ENCODE results near the gene BCL7A.

BCL7A gene

DNA sequence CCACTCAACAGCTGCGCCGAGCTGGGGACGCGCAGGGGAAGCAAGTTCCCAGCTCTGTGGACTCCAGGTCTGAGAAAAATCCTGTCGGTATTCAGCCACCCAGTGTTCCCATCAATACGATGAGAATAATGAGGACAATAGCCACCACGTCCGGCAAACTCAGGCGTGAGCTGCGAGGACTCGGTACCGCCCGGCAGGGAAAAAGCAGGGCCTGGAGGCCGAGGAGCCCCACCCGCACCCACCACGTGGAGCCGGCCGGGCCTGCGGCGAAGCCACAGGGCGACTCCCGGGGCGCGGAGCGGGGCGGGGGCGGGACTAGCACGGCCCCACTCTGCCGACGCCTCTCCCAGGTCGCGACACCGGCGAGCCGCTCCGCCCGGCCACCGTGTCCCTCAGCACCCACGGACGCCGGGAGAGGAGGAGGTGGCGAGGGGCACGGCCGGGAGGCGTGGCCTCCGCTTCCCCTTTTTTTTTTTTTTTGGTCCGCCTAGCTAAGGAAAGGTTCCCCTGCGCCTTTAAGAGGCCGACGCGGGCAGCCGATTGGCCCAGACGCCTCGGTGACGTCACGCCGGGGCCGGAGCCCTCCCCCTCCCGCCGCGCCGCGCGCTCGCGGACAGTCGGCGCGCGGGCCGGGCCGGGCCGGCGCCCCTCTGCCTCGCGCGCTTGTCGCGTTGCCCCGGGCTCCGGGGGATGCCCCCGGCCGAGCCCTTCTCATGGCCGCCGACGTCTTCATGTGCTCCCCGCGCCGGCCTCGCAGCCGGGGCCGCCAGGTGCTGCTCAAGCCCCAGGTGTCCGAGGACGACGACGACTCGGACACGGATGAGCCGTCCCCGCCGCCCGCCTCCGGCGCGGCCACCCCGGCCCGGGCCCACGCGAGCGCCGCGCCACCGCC, 56.7 kb downstream of the BCL7A start, which contains the start of gene MLXIP:
TSS of gene MLXIP (plus strand) at position 616 of the 892 bp plus-strand sequence. CDS start at position 714, 98 bp downstream.
- peak; percentile 95 for DNase-seq (ENCODE audit: low spot score)

DNA sequence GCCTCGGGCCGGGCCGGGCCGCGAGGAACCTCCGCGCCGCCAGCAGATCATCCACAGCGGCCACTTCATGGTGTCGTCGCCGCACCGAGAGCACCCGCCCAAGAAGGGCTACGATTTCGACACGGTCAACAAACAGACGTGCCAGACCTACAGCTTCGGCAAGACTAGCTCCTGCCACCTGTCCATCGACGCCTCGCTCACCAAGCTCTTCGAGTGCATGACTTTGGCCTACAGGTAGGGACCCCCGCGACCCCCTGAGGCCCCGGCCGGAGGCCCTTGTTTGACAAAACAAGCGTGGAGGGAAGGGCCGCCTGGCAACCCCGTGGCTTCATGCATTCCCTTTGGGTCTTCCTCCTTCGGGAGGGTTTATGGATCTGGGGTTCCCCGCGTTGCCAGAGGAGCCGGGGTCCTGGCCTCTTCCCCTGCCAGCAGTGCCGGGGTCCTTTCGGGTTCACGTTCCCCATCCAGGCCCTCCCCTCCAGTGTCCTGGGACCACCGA, 57.4 kb downstream of the BCL7A start:
- DNase-seq (ENCODE audit: low spot score): no peak

DNA sequence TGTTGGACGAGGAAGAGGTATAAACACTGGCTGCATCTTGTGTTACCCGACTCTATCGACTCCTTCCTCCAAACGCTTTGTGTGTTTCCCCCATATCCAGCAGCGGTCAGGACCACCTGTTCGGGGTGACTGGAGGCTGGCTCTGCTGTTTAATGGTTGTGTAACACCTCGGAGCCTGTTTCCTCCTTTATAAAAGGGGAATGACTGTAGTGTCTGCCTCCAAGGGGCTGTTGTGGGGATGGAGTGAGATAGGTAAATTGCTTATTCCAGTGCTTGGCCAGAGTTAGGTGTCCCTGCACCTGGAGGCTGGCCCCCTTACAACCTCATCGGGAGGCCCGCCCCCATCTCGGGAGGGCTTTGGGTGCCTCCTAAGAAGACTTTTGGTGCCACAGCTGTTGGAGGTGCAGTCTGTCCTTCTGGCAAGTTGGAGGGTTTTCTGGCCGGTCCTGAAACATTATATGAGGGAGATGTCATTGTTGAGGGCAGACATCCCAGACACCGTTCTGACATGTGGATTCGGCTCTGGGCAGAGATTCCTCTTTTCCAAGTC, 57.9 kb downstream of the BCL7A start:
- DNase-seq (ENCODE audit: low spot score): no peak

DNA sequence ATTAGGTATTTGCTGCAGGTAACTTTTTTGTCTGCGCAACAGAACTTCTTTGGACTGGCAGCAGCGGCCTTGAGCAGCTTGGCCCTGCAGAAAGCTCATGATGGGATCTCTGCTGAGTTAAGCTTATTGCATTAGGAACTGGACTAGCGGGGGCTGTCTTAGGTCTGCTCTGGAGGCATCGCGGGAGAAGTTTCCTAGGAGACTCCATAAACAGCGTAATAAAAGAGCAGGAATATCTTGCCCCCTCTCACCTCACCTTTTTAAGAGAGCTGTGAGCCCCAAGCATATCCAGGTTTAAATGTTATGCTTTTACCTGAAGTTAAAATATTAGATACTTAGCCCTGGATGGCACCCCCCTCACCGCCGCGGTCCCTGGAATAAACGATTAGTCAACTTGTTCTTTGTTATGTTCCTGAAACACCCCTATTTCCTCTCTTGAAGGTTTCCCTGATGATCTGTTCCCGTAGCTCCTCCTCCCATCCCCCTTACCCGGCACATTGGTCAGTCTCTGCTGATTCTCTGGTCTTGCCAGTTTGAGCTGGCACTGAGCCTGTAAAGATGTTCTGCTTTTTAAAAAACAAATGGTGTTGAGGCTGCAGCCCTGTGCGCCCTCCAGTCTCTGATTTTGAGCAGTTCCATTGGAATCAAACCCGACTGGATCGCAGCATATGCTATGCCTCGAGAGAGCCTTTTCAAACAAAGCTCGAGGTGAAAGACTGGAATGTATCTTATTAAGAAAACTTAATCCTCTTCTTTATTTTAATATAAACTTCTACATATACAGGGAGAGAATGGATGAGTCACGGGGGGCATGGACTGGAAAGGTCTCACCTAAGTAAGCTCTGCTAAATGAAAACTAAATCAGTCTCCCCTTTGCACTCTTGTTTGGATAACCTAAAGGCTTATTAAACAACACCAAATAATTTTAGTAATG, 58.7 kb downstream of the BCL7A start:
- DNase-seq (ENCODE audit: low spot score): no peak

DNA sequence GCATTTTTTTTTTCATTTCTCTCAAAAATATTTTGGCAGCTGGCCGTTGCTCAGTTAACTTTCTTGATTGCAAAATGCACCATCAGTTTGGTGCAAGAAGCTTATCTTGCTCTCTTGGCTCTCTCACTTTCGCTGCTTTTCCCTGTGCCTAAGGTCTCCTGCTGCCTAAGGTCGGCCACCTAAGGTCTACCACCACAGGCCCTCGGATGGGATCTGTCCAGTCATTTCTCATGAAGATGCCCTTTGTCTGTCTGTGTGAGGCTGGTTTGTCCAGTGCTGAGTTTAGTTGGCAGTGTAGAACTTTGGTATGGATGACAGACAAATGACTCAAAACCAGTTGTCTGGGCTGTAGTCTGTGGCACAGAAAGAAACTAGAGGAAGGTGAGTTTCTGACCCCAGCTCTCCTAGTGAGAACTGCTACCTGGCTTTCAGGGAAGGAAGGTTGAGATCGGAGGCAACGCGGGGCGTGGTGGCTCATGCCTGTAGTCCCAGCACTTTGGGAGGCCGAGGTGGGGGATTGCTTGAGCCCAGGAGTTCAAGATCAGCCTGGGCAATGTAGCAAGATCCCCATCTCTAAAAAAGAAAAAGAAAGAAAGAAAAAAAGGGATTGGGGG, 59.5 kb downstream of the BCL7A start:
- DNase-seq (ENCODE audit: low spot score): no peak

DNA sequence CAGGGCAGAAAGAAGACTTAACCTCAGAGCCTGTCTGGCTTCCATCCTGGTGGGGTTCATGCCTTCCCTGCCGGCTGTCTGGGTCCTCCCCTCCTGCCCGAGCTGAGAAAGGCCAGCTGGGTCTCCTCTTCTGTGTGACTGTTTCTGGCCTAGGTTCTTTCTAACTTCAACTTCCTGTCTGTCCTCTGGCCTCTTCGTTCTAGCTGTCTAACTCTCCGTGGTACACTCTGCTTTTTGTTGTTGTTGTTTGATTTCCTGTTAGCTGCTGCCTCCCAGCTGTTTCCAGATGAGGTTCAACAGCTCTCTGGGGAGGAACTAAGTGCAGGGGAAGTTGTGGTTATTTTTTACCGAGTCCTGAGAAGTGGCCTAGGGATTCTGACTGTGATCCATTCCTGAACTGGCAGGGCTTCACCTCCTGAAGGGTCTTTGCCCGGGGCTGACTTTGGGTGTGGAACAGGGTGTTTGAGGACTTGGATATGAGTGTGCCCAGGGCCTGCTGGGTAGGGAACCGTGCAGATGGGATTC, 60.1 kb downstream of the BCL7A start:
- no peak for DNase-seq (ENCODE audit: low spot score)

DNA sequence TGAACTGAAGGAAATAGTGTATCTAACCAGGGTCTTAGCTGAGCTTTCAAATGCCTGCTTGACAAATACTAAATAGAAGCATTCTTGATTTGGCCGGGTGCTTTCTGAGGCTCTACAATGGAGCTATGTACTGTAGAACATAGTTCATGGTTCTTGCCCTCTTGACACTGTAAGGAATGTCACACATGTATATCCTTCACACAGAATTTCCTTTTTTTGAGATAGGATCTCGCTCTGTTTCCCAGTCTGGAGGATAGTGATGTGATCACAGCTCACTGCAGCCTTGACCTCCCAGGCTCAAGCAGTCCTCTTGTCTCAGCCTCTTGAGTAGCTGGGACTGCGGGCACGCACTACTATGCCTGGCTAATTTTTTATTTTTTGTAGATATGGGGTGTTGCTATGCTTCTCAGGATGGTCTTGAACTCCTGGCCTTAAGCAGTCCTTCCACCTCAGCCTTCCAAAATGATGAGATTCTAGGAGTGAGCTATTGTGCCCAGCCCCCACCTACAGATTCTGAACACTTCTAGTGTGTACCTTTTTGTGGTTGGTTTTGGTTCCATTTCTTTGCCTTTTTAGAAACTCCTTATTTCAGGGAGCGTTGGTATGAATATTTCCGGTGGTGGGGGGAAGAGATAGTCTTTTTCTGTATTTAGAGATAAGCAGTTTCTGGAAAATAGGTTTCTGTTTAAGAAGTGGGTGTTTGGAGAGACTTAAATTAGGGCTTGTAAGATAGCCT, 61.1 kb downstream of the BCL7A start:
- DNase-seq (ENCODE audit: low spot score): no peak

DNA sequence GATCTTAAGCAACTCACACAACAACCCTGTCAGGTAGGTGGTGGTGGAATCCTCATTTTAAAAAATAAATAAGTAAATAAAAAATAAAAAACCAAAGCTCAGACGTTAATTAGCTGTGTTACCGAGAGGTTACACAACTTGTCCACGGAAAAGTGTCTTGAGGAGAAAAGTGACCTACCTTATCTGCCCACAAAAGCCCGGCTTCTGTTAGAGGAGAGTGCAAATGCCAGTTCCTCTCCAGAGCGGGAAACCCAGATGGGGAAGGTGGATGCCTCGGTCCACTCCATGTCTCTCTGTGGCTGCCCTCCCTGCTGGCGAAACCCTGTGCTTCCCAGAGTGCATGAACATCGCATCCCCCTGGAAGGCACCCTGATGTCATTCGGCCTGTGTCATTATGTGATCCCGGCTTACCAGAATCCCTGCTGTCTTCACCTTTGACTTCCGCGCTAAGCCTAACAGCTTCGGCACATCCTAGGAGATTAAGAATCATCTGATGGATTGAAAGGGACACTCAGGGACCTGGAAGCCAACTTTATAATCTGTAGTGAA, 63.2 kb downstream of the BCL7A start:
- no peak for DNase-seq (ENCODE audit: low spot score)

DNA sequence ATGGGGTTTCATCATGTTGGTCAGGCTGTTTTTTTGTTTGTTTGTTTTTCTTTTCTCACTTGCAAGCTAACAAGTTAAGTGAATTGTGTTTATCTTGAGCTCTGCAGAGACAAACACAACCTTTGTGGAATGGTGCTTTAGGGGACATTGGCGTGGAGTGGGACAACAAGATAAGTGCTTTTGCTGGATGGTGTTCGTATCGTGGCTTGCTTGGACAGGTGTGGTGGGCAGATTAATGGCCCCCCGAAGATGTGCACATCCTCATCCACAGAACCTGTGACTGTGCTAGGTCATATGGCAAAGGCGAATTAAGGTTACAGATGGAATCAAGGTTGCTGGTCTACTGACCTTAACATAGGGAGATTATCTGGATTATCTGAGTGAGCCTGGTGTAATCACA, 63.9 kb downstream of the BCL7A start:
- DNase-seq (ENCODE audit: low spot score): no peak

DNA sequence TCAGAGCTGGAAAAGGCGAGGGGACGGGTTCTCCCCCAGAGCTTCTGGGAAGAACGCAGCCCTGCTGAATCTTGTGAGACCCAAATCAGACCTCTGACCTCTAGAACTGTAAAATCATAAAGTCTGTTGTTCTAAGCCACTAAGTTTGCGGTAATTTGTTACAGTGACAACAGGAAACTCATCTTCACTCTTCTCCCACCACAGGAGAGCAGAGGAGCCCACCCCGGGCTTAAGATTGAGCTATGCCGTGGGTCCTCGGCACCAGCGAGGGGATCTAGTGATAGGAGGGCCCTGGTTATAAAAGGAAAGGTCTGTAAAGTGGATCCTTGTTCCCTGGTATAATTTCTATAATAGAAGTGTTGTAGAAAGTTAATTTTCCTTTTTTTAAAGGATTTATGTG, 64.4 kb downstream of the BCL7A start:
- DNase-seq (ENCODE audit: low spot score): no peak

DNA sequence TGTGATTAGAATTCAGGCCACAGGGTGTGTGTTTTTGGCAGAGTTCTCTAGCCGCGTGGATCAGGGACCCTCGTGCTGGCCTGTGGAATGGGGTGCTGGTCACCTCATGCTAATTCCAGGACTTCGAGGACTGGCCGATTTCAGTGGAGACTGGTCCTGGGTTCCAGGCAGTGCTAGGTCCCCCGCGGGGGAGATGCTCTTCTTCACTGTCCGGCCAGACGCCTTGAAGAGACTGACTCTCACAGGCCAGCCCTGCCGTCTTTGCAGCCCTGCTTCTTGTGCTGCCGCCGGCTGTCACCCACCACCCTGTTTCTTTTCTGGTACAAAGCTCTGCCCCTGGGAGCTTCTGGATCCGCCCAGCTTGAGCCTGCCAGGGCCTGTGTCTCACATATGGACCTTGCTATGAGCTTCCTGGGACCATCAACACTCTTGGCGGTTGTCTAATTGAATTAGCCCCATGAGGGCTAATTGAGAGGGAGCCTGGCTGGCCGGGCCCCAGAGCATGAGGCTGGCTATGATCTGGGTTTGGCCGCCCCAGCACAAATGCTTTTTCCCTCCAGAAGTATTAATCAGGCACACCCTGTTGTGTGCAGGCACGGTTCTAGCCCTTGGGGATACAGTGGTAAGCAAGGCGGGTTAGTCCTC, 65.1 kb downstream of the BCL7A start:
- no peak for DNase-seq (ENCODE audit: low spot score)

DNA sequence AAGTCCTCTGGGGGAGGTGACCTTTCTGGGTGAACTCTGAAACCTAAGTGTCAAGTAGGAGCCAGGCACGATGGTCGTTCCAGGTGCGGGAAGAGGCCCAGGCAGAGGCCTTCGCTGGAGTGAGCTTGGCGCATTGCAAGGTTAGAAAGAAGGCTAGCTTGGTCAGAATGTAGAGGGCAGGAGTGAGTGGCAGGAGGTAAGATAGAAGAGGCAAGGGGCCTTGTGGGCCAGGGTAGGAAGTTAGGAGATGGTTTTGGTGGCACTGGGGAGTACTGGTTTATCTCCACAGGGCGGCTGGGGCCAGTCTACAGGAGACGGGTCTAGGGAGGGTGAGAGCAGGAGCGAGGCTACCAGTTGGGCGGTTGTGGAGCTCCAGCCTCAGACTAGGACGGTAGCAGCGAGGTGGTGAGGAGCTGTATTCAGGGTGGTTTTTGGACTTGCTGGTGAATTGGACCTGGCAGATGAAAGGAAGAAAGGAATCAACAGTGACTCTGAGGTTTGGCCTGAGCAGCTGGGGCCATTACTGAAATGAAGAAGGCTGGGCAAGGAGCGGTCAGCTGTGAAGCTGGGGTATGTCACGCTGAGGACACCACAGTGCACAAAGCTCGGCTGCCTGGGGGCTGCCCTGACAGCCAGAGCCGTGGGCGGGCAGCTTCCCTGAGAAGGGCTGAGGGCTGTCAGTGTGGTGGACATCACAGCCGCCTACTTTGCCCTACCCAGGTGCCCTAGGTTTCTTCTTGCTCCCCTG, 65.9 kb downstream of the BCL7A start:
- no peak for DNase-seq (ENCODE audit: low spot score)

DNA sequence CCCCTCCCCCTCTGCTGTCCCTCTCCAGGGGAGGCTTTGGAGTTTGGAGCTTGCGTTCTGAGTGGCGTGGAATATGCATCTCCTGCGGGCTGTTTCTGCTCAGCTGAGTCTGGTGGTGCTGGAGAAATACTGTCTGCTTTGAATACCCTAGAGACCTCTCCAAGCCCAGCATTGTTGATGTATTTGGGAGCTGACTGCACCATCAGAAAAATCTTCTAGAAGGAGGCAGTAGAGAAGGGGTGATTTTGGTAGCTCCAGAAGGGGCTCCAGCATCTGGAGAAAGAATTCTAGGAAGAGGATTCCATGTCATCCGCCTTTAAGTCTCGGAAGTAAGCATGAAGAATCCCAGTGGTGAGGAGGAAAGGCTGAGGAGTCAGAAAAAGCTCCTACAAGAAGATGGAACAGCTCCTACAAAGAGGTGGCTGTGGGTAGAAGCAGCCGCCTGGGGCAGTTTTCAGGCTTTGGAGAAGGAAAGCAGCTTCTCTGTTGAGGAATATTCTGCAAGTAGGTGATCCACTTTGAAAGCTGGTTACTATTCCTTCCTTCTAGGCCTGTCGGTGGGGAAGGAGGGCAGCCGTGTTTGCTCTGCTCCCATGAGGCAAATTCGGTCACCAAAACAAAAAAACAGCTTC, 66.6 kb downstream of the BCL7A start:
- DNase-seq (ENCODE audit: low spot score): no peak

DNA sequence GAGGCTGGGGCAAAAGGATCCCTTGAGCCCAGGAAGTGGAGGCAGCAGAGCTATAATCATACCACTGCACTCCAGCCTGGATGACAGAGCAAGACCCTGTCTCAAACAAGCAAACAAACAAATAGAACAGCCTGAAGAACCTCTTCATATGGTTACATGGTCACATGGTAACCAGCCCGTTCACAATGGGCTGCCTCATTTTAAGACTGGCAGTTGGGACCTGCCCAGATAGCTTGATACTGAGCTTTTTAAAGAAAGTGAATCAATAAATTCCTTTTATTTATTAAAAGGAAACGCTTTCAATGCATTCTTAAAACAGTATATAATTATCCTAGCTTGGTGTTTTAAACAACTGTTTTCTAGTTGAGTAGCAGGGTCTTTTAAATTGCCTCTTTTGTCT, 67.4 kb downstream of the BCL7A start:
- DNase-seq (ENCODE audit: low spot score): no peak

DNA sequence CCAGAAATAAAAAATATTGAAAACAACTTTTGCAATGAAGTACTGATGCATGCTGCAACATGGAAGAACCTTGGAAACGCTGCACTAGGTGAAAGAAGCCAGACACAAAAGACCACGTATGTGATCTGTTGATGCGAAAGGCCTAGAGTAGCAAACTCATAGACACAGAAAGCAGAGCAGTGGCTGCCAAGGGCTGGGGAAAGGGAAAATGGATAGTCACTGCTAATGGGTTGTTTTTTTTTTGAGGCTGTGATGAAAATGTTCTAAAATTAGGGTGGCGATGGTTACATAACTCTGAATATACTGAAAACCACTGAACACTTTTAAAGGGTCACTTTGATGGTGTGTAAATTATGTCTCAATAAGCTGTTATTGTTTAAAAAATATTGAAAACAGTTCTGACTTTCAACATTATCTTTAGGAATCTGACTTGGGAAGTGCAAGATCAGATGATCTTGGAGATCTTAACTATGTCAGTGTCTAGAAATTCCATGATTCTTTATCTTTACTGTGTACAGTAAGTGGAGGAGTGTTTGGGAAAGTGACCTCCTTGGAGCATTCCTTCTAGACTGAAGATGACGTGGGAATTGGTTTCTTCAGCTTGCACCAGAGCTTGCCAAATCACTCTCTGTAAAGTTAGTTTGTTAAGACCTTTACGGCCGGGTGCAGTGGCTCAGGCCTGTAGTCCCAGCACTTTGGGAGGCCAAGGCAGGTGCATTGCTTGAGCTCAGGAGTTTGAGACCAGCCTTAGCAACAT, 69.3 kb downstream of the BCL7A start:
- DNase-seq (ENCODE audit: low spot score): no peak

DNA sequence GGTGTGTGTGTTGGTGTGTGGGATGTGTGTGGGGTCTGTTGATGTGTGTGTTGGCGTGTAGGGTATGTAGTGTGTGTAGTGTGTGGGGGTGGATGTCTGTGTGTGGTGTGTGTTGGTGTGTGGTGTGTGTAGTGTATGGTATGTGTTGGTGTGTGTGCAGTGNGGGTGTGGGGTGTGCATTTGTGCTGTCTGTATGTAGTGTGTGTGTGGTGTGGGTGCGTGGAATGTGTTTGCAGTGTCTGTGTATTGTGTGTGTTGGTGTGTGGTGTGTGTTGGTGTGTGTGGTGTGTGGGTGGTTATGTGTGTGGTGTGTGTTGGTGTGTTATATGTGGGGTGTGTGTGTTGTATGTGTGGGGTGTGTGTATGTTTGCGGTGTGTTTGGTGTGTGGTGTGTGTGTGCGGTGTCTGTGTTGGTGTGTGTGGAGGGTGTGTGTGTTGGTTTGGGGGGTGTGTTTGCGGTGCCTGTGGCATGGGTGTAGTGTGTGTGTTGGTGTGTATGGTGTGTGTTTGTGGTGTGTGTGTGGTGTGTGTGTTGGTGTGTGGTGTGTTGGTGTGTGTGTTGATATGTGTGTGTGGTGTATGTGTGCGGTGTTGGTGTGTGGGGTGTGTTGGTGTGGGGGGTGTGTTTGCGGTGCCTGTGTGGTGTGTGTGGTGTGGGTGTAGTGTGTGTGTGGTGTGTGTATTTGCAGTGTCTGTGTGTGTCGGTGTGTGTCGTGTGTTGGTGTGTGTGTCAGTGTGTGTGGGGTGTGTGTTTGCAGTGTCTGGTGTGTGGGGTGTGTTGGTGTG, 71.6 kb downstream of the BCL7A start:
- peak; percentile 17 for DNase-seq (ENCODE audit: low spot score)

DNA sequence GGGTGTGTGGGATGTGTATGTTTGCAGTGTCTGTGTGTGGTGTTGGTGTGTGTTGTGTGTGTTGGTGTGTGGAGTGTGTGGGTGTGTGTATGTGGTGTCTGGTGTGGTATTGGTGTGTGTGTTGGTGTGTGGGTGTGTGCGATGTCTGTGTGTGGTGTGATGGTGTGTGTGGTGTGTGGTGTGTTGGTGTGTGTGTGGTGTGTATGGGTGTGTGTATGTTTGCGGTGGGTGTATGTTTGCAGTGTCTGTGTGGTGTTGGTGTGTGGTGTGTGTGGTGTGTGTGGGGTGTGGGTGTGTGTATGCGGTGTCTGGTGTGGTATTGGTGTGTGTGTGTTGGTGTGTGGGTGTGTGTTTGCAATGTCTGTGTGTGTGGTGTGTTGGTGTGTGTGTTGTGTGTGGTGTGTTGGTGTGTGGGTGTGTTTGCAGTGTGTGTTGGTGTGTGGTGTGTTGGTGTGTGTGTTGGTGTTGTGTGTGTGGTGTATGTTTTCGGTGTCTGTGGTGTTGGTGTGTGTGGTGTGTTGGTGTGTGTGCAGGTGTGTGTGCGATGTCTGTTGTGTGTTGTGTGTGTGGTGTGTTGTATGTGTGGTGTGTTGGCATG, 72.6 kb downstream of the BCL7A start:
- DNase-seq (ENCODE audit: low spot score): no peak

All from left forelimb (tissue), 1 donor.